Thoracic aorta (tissue), 2 donors: Measurements from ENCODE around the gene GKN1. TPM values are rescaled to one million over a fixed set of nuclear protein-coding genes. Genes with fewer than 3 reads are reported as not detected.

Experiments used
- ATAC-seq: fragments of 150-250 bp; one replicate; pipeline ENCODE4 v1.8.0; 2017; ENCODE audit warnings: low read depth; ENCODE audit not compliant: insufficient number of reproducible peaks, low FRiP score
- DNase-seq: peaks from one replicate; pipeline ENCODE4 v3.0.0-alpha.2; 2020; ENCODE audit warnings: low spot score
- H3K27ac ChIP-seq, 2 donors: fragments of 200-600 bp; sonication (generic); 1 replicate in 1 of 2; 2 replicates in 1 of 2; pipeline ENCODE4 v1.5.1; 2016; ENCODE audit warnings: mild to moderate bottlenecking in 2 of 2, moderate library complexity in 2 of 2
- H3K27me3 ChIP-seq: fragments of 200-600 bp; sonication (generic); replicated peaks from 2 replicates; pipeline ENCODE4 v1.6.0; 2016; ENCODE audit warnings: mild to moderate bottlenecking; ENCODE audit not compliant: insufficient read depth
- H3K36me3 ChIP-seq: fragments of 200-600 bp; sonication (generic); one replicate; pipeline ENCODE4 v1.5.1; 2016
- H3K4me1 ChIP-seq, 2 donors: fragments of 200-600 bp; sonication (generic); 1 replicate in 1 of 2; 2 replicates in 1 of 2; pipeline versions ENCODE4 v1.5.1 to v1.6.0; 2016; ENCODE audit warnings: low read depth in 2 of 2, mild to moderate bottlenecking in 1 of 2; ENCODE audit not compliant: control insufficient read depth in 1 of 2
- H3K4me3 ChIP-seq: fragments of 200-600 bp; sonication (generic); 2 replicates; pipeline ENCODE4 v1.5.1; 2016; ENCODE audit warnings: mild to moderate bottlenecking
- H3K9me3 ChIP-seq: fragments of 200-600 bp; sonication (generic); 2 replicates; pipeline ENCODE4 v1.5.1; 2016
- CTCF ChIP-seq: fragments of 200-600 bp; sonication (generic); IDR thresholded peaks from one replicate; pipeline ENCODE4 v1.5.1; 2019; ENCODE audit warnings: antibody characterized with exemption
- total RNA-seq, 2 donors: library from RNA; depleted of rRNA; stranded (reverse); fragments of >200 nt; gene quantifications; one replicate each; pipeline versions ENCODE4 v1.1.0 to v1.2.3, GENCODE V29; 2016

Gene GKN1
- total RNA-seq, 2 donors from 2014 or later = 20.7 TPM; not detected in 1

- Histone ChIP-seq H3K4me1 (peaks cover 34 to 73% of the 10 kb centered on the region in 2 donors), H3K4me3 (no peak overlapping the region), H3K27ac (peak overlapping the region in 1 of 2 donors; percentile 10), H3K27me3 (no peaks in the 10 kb centered on the region), H3K36me3 (no peaks in the 10 kb centered on the region), H3K9me3 (no peaks in the 10 kb centered on the region)
- no peak for TF ChIP-seq CTCF
- ATAC-seq (no peak), DNase-seq (no peak)
Observed at GRCh38 chr2:69022548-69022947, 48.1 kb downstream of the GKN1 start.

DNA sequence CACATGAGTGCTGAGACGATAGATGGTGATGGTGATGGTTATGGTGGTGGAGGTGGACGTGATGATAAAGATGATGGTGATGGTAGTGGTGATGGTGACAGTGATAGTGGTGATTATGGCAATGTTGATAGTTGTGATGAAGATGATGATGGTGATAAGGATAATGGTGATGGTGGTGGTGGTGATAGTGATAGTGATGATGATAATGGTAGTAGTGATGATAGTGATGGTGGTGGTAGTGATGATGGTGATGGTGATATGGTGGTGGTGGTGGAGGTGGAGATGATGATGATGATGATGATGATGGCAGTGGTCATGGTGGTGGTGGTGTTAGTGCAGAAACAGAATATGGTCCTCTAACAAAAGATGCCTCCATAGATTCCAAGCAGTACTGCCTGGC is 48.8 kb downstream of the GKN1 start:
- Histone ChIP-seq H3K9me3 (no peaks in the 10 kb centered on the region), H3K4me3 (no peak overlapping the region), H3K27me3 (no peaks in the 10 kb centered on the region), H3K27ac (no peak overlapping the region), H3K4me1 (peaks cover 34 to 67% of the 10 kb centered on the region in 2 donors), H3K36me3 (no peaks in the 10 kb centered on the region)
- DNase-seq (no peak), ATAC-seq (no peak)
- TF ChIP-seq CTCF = no peak

- Histone ChIP-seq H3K27me3 (no peaks in the 10 kb centered on the region), H3K4me1 (peaks cover 23 to 43% of the 10 kb centered on the region in 2 donors), H3K36me3 (no peaks in the 10 kb centered on the region), H3K27ac (peak overlapping the region in 1 of 2 donors; percentile 17), H3K4me3 (no peak overlapping the region), H3K9me3 (no peaks in the 10 kb centered on the region)
- ATAC-seq = no peak
- TF ChIP-seq CTCF = peak; percentile 37
- DNase-seq = no peak
Observed at GRCh38 chr2:69026026-69026425, 51.6 kb downstream of the GKN1 start.

GRCh38 chr2:69026691-69027459 is 52.4 kb downstream of the GKN1 start:
- Histone ChIP-seq H3K36me3 (no peaks in the 10 kb centered on the region), H3K27ac (peak overlapping the region in 1 of 2 donors; percentile 17)
- ATAC-seq = no peak

More at GRCh38 chr2:69026691-69027459, 52.4 kb downstream of the GKN1 start:
- H3K4me1 ChIP-seq = peaks cover 22 to 43% of the 10 kb centered on the region in 2 donors
- H3K4me3 ChIP-seq = no peak overlapping the region
- no peaks in the 10 kb centered on the region for H3K9me3 ChIP-seq
- TF ChIP-seq CTCF = no peak
- no peaks in the 10 kb centered on the region for H3K27me3 ChIP-seq
- no peak for DNase-seq

Other genes starting within 250 kb of the GKN1 start
- gene ARHGAP25, start 239.8 kb upstream of the GKN1 start, total RNA-seq = 10 to 100 TPM; 10.8 to 14.5 TPM
- gene BMP10, start 103.2 kb upstream of the GKN1 start, total RNA-seq = not detected
- 1 to 10 TPM in 1 of 2 donors, not detected in 1; 9.7 TPM for gene GKN2, start 21.7 kb upstream of the GKN1 start, total RNA-seq
- gene ANTXR1, start 38.5 kb downstream of the GKN1 start, total RNA-seq = 100 to 1,000 TPM; 253 to 313 TPM